ENCODE data around the gene UCK2. TPM values are rescaled to one million over a fixed set of nuclear protein-coding genes. Genes with fewer than 3 reads are reported as not detected.

The UCK2 gene
- total and polyA plus RNA-seq, 2 donors (not counting 1 experiment from before 2014, with no cell fraction given), result 8.9 to 11.5 TPM

DNA sequence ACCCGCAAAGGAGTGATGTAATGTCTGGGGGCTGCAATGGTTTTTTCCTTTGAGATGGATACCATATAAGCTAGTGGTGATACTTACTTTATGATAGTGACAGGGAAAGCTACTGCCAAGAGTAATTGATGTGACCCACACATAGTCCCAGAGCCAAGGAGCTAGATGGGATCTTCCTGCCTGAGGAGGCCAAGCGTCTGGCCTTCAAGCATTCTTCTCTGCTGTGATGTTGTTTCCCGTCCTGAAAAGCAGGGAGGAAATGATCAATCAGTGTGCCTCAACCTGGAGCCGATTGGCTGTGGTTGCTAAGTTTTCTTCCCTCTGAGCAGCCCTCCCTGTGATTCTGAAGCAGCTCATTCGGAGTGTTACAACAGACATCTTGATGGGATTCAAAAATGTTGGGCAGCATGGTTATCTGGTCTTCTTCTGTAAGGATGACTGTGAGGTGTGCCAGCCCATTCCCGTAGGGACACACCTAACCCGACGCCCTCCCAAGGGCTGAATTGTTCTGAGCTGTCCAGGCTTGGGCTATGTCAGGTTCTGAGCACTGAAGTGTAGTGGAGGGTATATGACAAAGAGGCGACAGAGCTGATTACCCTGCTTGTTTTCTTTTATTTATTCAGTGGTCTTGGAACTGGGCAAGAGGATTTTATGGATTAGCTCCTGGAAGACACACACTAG is 56.7 kb downstream of the UCK2 start:
- no peak for ATAC-seq (ENCODE audit: low read depth)
- 90% methylated on average over 8 of the region's 9 CpGs for WGBS (ENCODE audit: insufficient coverage)
- no peak overlapping the region for H3K4me2 ChIP-seq (replicated peaks; ENCODE audit: low read depth, low read length, poor library complexity, severe bottlenecking)
- Mint-ChIP-seq H3K27me3 (no peaks in the 10 kb centered on the region), H3K9me3 (ENCODE audit: insufficient read depth) (peaks cover 2% of the 10 kb centered on the region), H3K4me1 (peaks cover 28% of the 10 kb centered on the region), H3K4me3 (no peak overlapping the region), H3K27ac (no peak overlapping the region)
- no peak for TF ChIP-seq EZH2 (IDR thresholded peaks at IDR 0.05; ENCODE audit: borderline replicate concordance, insufficient read depth, low read depth, low read length, poor library complexity, severe bottlenecking)
- H3K9ac ChIP-seq (ENCODE audit: low read length), result no peak overlapping the region
- H3K27ac ChIP-seq (ENCODE audit: low read length in 2 of 2), result no peak overlapping the region
- H3K4me1 ChIP-seq (ENCODE audit: control insufficient read depth in 2 of 2, insufficient read depth in 2 of 2, low read length in 2 of 2), result peaks cover 6 to 7% of the 10 kb centered on the region in 2 donors
- no peaks in the 10 kb centered on the region for H4K20me1 ChIP-seq (ENCODE audit: control insufficient read depth, insufficient read depth, low read length, poor library complexity, severe bottlenecking)
- DNase-seq, result no peak
- intact Hi-C loops (cut with micrococcal nuclease), result no loop called here
- H2AFZ ChIP-seq (ENCODE audit: insufficient read depth, low read depth, low read length, poor library complexity, severe bottlenecking), result no peak overlapping the region
- CTCF ChIA-PET, result interaction anchor here (1.1 to 1.4 kb wide), 3 partner anchors 11 to 282 kb away, joined by 3 to 5 read pairs (median 3); no protein-coding TSS in a partner anchor
- H3K27me3 ChIP-seq (replicated peaks in 1 of 4; ENCODE audit: control extremely low read depth in 1 of 4, control insufficient read depth in 3 of 4, insufficient read depth in 4 of 4, low read length in 3 of 4), result no peaks in the 10 kb centered on the region
- peaks cover 0 to under 1% of the 10 kb centered on the region in 2 experiments for H3K36me3 ChIP-seq (replicated peaks in 1 of 2; ENCODE audit: control extremely low read depth in 1 of 2, control insufficient read depth in 1 of 2, extremely low read depth in 1 of 2, insufficient read depth in 2 of 2, low read length in 1 of 2)
- no peaks in the 10 kb centered on the region for H3K9me3 ChIP-seq (ENCODE audit: control extremely low read depth in 1 of 3, control insufficient read depth in 2 of 3, insufficient read depth in 1 of 3, low read length in 2 of 3)
- peaks cover 18% of the 10 kb centered on the region for H3K79me2 ChIP-seq (ENCODE audit: control insufficient read depth, insufficient read depth, low read length)
- H3K4me3 ChIP-seq (ENCODE audit: control extremely low read depth in 1 of 5, extremely low read depth in 1 of 5, insufficient read depth in 1 of 5, low read depth in 2 of 5, low read length in 4 of 5), result no peak overlapping the region
- POLR2A ChIA-PET, result no interaction called here

- intact Hi-C loops (cut with micrococcal nuclease), result no loop called here
- H3K9me3 Mint-ChIP-seq (ENCODE audit: insufficient read depth), result no peaks in the 10 kb centered on the region
- ATAC-seq (ENCODE audit: low read depth) (no peak), DNase-seq (no peak)
- no peak overlapping the region for H3K27ac Mint-ChIP-seq
- H3K9me3 ChIP-seq (ENCODE audit: control extremely low read depth in 1 of 3, control insufficient read depth in 2 of 3, insufficient read depth in 1 of 3, low read length in 2 of 3), result no peaks in the 10 kb centered on the region
- peaks cover 3 to 6% of the 10 kb centered on the region in 2 donors for H3K4me1 ChIP-seq (ENCODE audit: control insufficient read depth in 2 of 2, insufficient read depth in 2 of 2, low read length in 2 of 2)
- H3K36me3 ChIP-seq (replicated peaks in 1 of 2; ENCODE audit: control extremely low read depth in 1 of 2, control insufficient read depth in 1 of 2, extremely low read depth in 1 of 2, insufficient read depth in 2 of 2, low read length in 1 of 2), result no peaks in the 10 kb centered on the region
- H3K4me3 ChIP-seq (ENCODE audit: control extremely low read depth in 1 of 5, extremely low read depth in 1 of 5, insufficient read depth in 1 of 5, low read depth in 2 of 5, low read length in 4 of 5), result no peak overlapping the region
- peaks cover 24% of the 10 kb centered on the region for H3K79me2 ChIP-seq (ENCODE audit: control insufficient read depth, insufficient read depth, low read length)
- WGBS (ENCODE audit: insufficient coverage), result 13% methylated on average over 2 of the region's 5 CpGs
- H2AFZ ChIP-seq (ENCODE audit: insufficient read depth, low read depth, low read length, poor library complexity, severe bottlenecking), result no peak overlapping the region
- H3K27ac ChIP-seq (ENCODE audit: low read length in 2 of 2), result no peak overlapping the region
- H4K20me1 ChIP-seq (ENCODE audit: control insufficient read depth, insufficient read depth, low read length, poor library complexity, severe bottlenecking), result no peaks in the 10 kb centered on the region
- H3K4me2 ChIP-seq (replicated peaks; ENCODE audit: low read depth, low read length, poor library complexity, severe bottlenecking), result no peak overlapping the region
- ChIA-PET POLR2A (no interaction called here), CTCF (no interaction called here)
- peaks cover 22% of the 10 kb centered on the region for H3K4me1 Mint-ChIP-seq
- H3K27me3 Mint-ChIP-seq, result no peaks in the 10 kb centered on the region
- no peak overlapping the region for H3K4me3 Mint-ChIP-seq
- TF ChIP-seq EZH2 (IDR thresholded peaks at IDR 0.05; ENCODE audit: borderline replicate concordance, insufficient read depth, low read depth, low read length, poor library complexity, severe bottlenecking) (no peak), CTCF (IDR thresholded peaks at IDR 0.05) (no peak)
- H3K27me3 ChIP-seq (replicated peaks in 1 of 4; ENCODE audit: control extremely low read depth in 1 of 4, control insufficient read depth in 3 of 4, insufficient read depth in 4 of 4, low read length in 3 of 4), result no peaks in the 10 kb centered on the region
- H3K9ac ChIP-seq (ENCODE audit: low read length), result no peak overlapping the region
These were observed 57.4 kb downstream of the UCK2 start for GRCh38 chr1:165884690-165885304.

Data from B cell (primary cell).